ENCODE data around the gene MICAL3. TPM values are rescaled to one million over a fixed set of nuclear protein-coding genes. Genes with fewer than 3 reads are reported as not detected.
A peak's percentile ranks its signal among the peaks of the same experiment; 100 is the strongest.

Gene MICAL3
- total RNA-seq, 1 donor from 2014 or later = 54.8 TPM

GRCh38 chr22:17815703-17816254, 208.6 kb downstream of the MICAL3 start:
- Mint-ChIP-seq H3K36me3 (ENCODE audit: insufficient read depth) (peaks cover 7% of the 10 kb centered on the region), H3K27ac (no peak overlapping the region), H3K4me3 (ENCODE audit: low read depth) (no peak overlapping the region), H3K9me3 (ENCODE audit: low read depth) (no peaks in the 10 kb centered on the region), H3K4me1 (ENCODE audit: low read depth) (no peaks in the 10 kb centered on the region), H3K27me3 (no peaks in the 10 kb centered on the region)
- no peak for TF ChIP-seq CTCF (IDR thresholded peaks at IDR 0.05; ENCODE audit: unreplicated experiment)
- DNase-seq (ENCODE audit: low spot score, unreplicated experiment) = no peak

- no peak overlapping the region for H3K27ac Mint-ChIP-seq
- DNase-seq (ENCODE audit: low spot score, unreplicated experiment) = no peak
- no peaks in the 10 kb centered on the region for H3K27me3 Mint-ChIP-seq
- H3K9me3 Mint-ChIP-seq (ENCODE audit: low read depth) = no peaks in the 10 kb centered on the region
- TF ChIP-seq CTCF (IDR thresholded peaks at IDR 0.05; ENCODE audit: unreplicated experiment) = no peak
- peaks cover 7% of the 10 kb centered on the region for H3K36me3 Mint-ChIP-seq (ENCODE audit: insufficient read depth)
- H3K4me3 Mint-ChIP-seq (ENCODE audit: low read depth) = no peak overlapping the region
- H3K4me1 Mint-ChIP-seq (ENCODE audit: low read depth) = no peaks in the 10 kb centered on the region
Observed at GRCh38 chr22:17814830-17815229, 209.5 kb downstream of the MICAL3 start.

DNA sequence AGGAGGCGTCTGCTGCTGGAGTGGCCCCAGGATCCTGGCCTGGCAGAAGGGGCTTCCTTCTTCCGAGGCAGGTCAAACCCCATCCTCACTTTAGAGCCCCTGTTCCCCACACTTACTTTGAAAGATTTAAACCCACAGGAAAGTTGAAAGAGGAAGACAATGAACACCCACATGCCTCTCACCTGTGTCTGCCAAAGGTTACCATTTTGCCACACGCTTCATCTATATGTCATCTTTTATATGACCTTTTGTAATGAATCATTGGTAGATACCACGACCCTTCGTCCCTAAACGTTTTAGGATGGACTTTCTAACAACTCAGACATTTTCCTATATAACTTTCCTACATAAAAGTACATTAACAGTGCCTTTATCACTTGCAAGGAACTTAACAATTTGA, 210.3 kb downstream of the MICAL3 start:
- H3K9me3 Mint-ChIP-seq (ENCODE audit: low read depth) = no peaks in the 10 kb centered on the region
- no peaks in the 10 kb centered on the region for H3K27me3 Mint-ChIP-seq
- peaks cover 5% of the 10 kb centered on the region for H3K36me3 Mint-ChIP-seq (ENCODE audit: insufficient read depth)
- no peak for DNase-seq (ENCODE audit: low spot score, unreplicated experiment)
- TF ChIP-seq CTCF (IDR thresholded peaks at IDR 0.05; ENCODE audit: unreplicated experiment) = no peak
- no peak overlapping the region for H3K4me3 Mint-ChIP-seq (ENCODE audit: low read depth)
- no peaks in the 10 kb centered on the region for H3K4me1 Mint-ChIP-seq (ENCODE audit: low read depth)
- H3K27ac Mint-ChIP-seq = no peak overlapping the region

GRCh38 chr22:17811119-17811518, 213.2 kb downstream of the MICAL3 start:
- H3K27ac Mint-ChIP-seq = peak overlapping the region; percentile 31
- H3K36me3 Mint-ChIP-seq (ENCODE audit: insufficient read depth) = peaks cover 5% of the 10 kb centered on the region

GRCh38 chr22:17810570-17811116, 213.7 kb downstream of the MICAL3 start:
- no peaks in the 10 kb centered on the region for H3K27me3 Mint-ChIP-seq
- no peaks in the 10 kb centered on the region for H3K9me3 Mint-ChIP-seq (ENCODE audit: low read depth)
- peaks cover 6% of the 10 kb centered on the region for H3K36me3 Mint-ChIP-seq (ENCODE audit: insufficient read depth)
- no peak for TF ChIP-seq CTCF (IDR thresholded peaks at IDR 0.05; ENCODE audit: unreplicated experiment)
- peaks cover 4% of the 10 kb centered on the region for H3K4me1 Mint-ChIP-seq (ENCODE audit: low read depth)
- peak overlapping the region; percentile 29 for H3K27ac Mint-ChIP-seq
- H3K4me3 Mint-ChIP-seq (ENCODE audit: low read depth) = no peak overlapping the region
- no peak for DNase-seq (ENCODE audit: low spot score, unreplicated experiment)

More at GRCh38 chr22:17811119-17811518, 213.2 kb downstream of the MICAL3 start:
- DNase-seq (ENCODE audit: low spot score, unreplicated experiment) = no peak
- Mint-ChIP-seq H3K4me1 (ENCODE audit: low read depth) (peaks cover 4% of the 10 kb centered on the region), H3K9me3 (ENCODE audit: low read depth) (no peaks in the 10 kb centered on the region), H3K4me3 (ENCODE audit: low read depth) (no peak overlapping the region), H3K27me3 (no peaks in the 10 kb centered on the region)
- no peak for TF ChIP-seq CTCF (IDR thresholded peaks at IDR 0.05; ENCODE audit: unreplicated experiment)
